GM19324 (cell line): ENCODE data around the gene SH2D5.

Experiments
- ATAC-seq: cut with Tn5 transposase; IDR thresholded peaks from one replicate; pipeline ENCODE4 v1.9.1; 2021; ENCODE audit warnings: mild to moderate bottlenecking, moderate library complexity; ENCODE audit not compliant: unreplicated experiment, low FRiP score

Gene SH2D5

GRCh38 chr1:20717452-20718342 is 14.8 kb downstream of the SH2D5 start, which contains the start of gene KIF17:
KIF17 (minus strand) TSS chr1:20718007; CDS start chr1:20717706, 301 bp downstream.
- no peak for ATAC-seq

DNA sequence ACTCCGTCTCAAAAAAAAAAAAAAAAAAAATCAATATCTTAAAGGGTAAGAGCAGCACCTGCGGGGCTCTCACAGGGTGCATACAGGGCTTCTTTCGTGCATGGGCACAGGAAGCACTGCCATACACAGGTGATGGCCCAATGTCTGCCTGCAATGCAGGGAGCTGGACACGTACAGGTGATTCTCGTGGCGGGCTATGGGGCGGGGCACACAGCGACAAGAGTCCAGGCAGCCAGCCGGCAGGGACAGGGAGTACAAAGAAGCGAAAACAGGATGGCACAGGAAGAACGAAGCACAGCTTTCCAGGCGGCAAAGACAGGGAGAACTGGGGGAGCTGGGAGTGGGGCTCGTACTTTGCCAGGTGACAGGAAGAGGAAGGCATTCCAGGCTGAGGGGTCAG is 16.3 kb downstream of the SH2D5 start:
- no peak for ATAC-seq

- no peak for ATAC-seq
Observed at GRCh38 chr1:20715406-20715805, 17.1 kb downstream of the SH2D5 start.

DNA sequence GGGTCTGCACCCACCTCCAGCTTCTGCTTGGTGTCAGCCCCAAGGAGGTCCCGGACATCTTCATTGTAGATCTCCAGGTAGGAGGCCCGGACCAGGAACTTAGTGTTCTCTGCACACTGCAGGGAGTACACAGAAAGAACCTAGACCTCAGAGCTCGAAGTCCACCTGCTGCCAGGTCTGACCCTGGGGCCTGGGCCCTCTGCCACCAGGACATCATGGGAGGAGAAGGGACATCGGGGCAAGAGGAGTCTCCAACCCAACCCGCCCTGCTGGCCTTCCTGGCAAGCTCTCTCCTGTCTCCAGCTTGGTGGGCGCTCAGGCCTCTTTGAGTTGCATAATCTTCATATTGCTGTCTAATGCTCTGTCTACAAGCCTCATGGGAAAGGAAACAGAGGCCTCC is 19.1 kb downstream of the SH2D5 start:
- ATAC-seq: no peak

DNA sequence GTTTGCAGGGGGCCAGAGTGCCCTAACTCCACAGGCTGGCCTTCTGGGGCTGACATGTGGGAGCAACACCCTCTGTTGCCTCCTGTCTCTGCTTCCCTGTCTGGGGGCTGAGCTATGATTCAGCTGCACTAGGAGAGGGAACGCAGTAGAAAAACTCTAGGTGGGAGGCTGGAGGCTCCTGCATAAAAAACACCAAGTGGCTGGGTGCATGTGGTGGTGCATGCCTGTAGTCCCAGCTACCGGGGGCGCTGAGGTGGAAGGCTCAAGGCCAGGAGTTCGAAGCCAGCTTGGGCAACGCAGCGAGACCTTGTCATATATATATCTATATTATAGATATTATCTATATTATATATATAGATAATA is 20.3 kb downstream of the SH2D5 start:
- no peak for ATAC-seq

GRCh38 chr1:20711285-20712214 is 21.0 kb downstream of the SH2D5 start:
- ATAC-seq: no peak

GRCh38 chr1:20710469-20711284 is 21.8 kb downstream of the SH2D5 start:
- no peak for ATAC-seq

- ATAC-seq: no peak
Observed at GRCh38 chr1:20709868-20710267, 22.6 kb downstream of the SH2D5 start.

DNA sequence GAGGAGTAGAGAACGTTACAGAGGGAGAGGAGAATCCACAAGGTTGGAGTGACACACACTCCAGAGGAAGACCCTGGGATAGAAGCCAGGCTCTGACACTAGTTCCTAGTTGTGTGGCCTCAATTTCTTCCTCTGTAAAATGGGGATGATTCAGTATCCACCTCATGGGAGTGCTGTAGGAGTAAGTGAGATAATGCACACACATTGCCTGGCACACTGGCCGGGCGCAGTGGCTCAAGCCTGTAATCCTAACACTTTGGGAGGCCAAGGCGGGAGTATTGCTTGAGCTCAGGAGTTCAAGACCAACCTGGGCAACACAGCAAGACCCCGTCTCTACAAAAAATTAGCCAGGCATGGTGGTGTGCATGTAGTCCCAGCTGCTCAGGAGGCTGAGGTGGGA is 23.6 kb downstream of the SH2D5 start:
- no peak for ATAC-seq

DNA sequence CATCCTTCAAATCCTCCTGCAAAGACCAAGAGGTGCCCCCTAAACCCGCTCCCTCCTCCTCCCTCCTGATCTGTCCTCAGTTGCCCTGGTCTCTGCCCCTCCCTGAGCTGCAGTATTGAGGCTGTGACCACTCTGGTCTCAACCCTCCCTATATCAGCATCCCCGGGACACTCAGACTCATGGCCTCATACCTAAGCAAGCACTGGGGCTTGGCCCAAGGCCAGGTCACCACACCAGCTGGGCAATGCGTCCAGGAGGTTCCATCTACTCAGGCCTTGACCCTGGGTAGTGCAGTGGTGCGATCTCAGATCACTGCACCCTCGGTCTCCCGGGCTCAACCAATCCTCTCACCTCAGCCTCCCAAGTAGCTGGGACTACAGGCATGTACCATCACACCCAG is 24.4 kb downstream of the SH2D5 start:
- ATAC-seq: no peak

DNA sequence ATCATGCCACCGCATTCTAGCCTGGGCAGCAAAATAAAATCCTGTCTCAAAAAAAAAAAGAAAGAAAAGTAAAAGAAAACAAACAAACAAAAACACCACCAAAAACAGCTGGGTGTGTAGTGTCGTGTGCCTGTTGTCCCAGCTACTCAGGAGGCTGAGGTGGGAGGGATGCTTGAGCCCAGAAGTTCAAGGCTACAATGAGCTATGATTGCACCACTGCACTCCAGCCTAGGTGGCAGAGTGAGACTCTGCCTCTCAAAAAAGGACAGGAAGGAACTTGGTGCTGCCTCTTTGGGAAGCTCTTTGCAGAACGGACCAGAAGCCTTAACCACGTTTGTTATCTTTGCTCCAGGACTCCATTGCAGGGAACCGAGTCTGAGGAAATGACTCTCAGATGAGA is 25.7 kb downstream of the SH2D5 start:
- no peak for ATAC-seq

DNA sequence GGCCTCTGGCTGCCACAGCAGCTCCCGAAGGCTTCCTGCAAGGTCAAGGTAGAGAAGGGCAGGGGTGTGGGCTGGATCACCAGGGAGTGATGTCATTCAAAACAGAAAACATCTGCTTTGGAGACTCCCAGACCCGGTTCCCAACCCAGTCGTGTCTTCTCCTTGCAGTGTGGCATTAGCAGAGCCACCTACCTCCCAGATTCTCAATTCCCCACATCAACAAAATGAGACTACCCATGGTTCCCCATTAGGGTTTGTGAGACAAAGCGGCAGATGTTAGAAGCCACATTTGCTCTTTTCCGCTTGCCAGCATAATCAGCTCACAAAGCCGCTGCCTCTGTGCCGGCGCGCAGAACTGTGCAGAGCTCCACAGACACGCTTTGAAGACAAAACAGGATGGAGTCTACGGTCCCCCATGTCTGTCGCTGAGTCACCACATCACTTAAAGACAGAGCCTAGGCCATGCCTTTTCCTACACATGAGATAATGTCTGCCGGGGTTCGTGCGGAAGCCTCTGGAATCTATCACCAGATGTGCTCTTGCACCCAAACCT is 27.2 kb downstream of the SH2D5 start:
- ATAC-seq: no peak

DNA sequence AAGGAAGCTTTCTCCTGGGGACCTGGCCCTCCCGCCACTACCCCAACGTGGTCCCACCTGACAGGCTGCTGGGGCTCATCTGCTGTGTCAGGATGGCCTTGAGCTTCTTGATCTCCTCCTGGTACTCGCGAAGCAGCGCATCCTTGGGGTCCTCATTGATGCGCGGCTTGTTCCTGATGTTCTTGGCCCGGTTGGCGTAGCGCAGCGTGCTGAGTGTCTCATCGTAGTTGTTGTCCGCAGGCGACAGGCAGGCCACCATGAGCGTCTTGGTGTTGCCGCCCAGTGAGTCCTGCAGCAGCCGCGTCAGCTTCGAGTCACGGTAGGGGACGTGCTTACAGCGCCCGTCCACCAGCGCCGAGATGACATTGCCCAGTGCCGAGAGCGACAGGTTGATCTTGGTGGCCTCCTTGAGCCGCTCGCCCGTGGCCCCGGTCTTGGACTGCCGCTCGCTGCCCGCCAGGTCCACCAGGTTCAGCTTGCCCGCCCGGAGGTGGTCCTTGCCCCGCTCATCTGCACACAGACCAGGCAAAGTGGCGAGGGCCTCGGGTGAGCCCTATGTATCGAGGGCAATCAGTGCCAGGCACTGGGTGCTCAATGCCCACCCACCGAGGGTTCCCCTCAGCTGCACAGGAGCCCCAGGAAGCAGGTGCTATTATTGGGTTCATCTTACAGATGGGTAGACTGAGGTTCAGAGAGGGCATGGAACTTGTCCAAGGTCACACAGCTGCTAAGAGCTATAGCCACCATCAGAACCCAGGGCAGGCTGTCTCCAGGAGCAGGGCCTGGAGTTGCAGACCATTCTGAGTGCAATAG is 27.9 kb downstream of the SH2D5 start:
- ATAC-seq: no peak

DNA sequence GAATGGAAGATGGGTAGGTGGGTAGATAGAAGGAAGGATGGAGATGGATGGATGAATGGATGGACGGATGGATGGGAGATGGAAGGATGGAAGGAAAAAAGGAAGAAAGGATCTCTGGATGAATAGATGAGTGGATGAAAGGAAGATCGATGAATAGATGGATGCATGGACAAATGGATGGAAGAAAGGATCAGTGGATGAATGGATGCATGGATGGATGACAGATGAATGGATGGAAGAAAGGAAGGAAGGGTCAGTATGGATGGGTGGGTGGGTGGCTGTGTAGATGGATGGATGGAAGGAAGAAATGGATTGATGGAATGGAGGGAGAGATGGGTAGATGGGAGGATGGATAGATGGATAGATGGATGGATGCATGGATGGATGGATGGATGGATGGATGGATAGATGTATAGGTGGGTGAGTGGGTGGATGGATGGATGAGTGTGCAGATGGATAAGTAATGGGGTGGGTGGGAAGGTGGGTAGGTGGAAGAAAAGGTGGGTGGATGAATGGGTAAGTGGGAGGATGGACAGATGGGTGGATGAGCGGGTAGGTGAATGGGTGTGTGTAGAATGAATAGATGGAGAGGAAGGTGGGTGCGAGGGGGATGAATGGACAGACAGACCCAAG is 29.3 kb downstream of the SH2D5 start:
- no peak for ATAC-seq

- no peak for ATAC-seq
Observed at GRCh38 chr1:20702416-20702815, 30.1 kb downstream of the SH2D5 start.

GRCh38 chr1:20701847-20702246 is 30.7 kb downstream of the SH2D5 start:
- ATAC-seq: no peak

DNA sequence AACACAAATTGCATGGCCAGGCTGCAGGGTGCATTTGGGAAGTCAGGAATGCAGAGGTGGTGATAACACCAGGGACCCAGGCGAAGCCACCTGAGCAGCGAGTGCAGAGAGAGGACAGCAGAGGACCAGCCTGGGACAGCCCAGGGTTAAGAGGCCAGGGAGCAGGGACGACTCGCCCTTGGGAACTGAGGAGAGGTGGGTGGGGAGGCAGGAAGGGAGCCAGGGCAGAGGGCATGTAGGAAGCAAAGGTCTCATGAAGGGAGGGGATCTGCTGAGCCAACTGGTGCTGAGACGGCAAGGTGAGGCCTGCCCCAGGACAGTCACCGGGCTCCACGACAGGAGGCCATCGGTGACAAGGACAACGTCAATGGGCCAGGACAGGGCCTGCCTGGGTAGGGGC is 31.1 kb downstream of the SH2D5 start:
- no peak for ATAC-seq

GRCh38 chr1:20700636-20701215 is 31.8 kb downstream of the SH2D5 start:
- ATAC-seq: no peak

- ATAC-seq: no peak
Observed at GRCh38 chr1:20699558-20699957, 32.9 kb downstream of the SH2D5 start.
